HG03457 (cell line): ENCODE results near the gene SLC30A3.

Experiments used
- ATAC-seq: cut with Tn5 transposase; IDR thresholded peaks from one replicate; pipeline ENCODE4 v1.9.1; 2021; ENCODE audit warnings: moderate number of reproducible peaks; ENCODE audit not compliant: unreplicated experiment

SLC30A3 gene

GRCh38 chr2:27208486-27209050 is 54.3 kb downstream of the SLC30A3 start:
- no peak for ATAC-seq

GRCh38 chr2:27206346-27206745 is 56.5 kb downstream of the SLC30A3 start:
- no peak for ATAC-seq

GRCh38 chr2:27205206-27205605 is 57.6 kb downstream of the SLC30A3 start:
- no peak for ATAC-seq

GRCh38 chr2:27204566-27204965 is 58.3 kb downstream of the SLC30A3 start:
- no peak for ATAC-seq

- ATAC-seq, result no peak
Observed at GRCh38 chr2:27203741-27204140, 59.1 kb downstream of the SLC30A3 start.
